ENCODE data around the gene GAS2L3.

- TF ChIP-seq, protein P1, sequence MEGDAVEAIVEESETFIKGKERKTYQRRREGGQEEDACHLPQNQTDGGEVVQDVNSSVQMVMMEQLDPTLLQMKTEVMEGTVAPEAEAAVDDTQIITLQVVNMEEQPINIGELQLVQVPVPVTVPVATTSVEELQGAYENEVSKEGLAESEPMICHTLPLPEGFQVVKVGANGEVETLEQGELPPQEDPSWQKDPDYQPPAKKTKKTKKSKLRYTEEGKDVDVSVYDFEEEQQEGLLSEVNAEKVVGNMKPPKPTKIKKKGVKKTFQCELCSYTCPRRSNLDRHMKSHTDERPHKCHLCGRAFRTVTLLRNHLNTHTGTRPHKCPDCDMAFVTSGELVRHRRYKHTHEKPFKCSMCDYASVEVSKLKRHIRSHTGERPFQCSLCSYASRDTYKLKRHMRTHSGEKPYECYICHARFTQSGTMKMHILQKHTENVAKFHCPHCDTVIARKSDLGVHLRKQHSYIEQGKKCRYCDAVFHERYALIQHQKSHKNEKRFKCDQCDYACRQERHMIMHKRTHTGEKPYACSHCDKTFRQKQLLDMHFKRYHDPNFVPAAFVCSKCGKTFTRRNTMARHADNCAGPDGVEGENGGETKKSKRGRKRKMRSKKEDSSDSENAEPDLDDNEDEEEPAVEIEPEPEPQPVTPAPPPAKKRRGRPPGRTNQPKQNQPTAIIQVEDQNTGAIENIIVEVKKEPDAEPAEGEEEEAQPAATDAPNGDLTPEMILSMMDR (IDR thresholded peaks at IDR 0.05): no peak
- no peak for TF ChIP-seq POLR2A (IDR thresholded peaks at IDR 0.05)
Measured at GRCh38 chr12:100528034-100528433, 45.5 kb upstream of the GAS2L3 start.
